Ishikawa (cell line): ENCODE results near the gene AHNAK2.

Experiments used
- CEBPB ChIP-seq: IDR thresholded peaks from 2 replicates; pipeline ENCODE4 v1.6.1; 2012
- CREB1 ChIP-seq: IDR thresholded peaks from 2 replicates; pipeline ENCODE4 v1.6.1; 2012; ENCODE audit warnings: low read depth
- EP300 ChIP-seq: IDR thresholded peaks from 2 replicates; pipeline ENCODE4 v1.6.1; 2012; ENCODE audit warnings: borderline replicate concordance
- FOXM1 ChIP-seq: IDR thresholded peaks from 2 replicates; pipeline ENCODE4 v1.6.1; 2012; ENCODE audit warnings: low read depth, borderline replicate concordance
- RAD21 ChIP-seq: IDR thresholded peaks from 2 replicates; pipeline ENCODE4 v1.6.1; 2012; ENCODE audit warnings: low read depth
- TCF12 ChIP-seq: IDR thresholded peaks from 2 replicates; pipeline ENCODE4 v1.6.1; 2012; ENCODE audit warnings: low read depth
- TEAD4 ChIP-seq: IDR thresholded peaks from 2 replicates; pipeline ENCODE4 v1.6.1; 2012
- TF ChIP-seq, protein P1 (sequence below): IDR thresholded peaks from 2 replicates; pipeline ENCODE4 v1.6.1; 2012; ENCODE audit warnings: low read depth, mild to moderate bottlenecking
- TF ChIP-seq, protein P2 (sequence below): IDR thresholded peaks from 2 replicates; pipeline ENCODE4 v1.6.1; 2012
- TF ChIP-seq, protein P3 (sequence below): IDR thresholded peaks from 2 replicates; pipeline ENCODE4 v1.6.1; 2012

DNA sequence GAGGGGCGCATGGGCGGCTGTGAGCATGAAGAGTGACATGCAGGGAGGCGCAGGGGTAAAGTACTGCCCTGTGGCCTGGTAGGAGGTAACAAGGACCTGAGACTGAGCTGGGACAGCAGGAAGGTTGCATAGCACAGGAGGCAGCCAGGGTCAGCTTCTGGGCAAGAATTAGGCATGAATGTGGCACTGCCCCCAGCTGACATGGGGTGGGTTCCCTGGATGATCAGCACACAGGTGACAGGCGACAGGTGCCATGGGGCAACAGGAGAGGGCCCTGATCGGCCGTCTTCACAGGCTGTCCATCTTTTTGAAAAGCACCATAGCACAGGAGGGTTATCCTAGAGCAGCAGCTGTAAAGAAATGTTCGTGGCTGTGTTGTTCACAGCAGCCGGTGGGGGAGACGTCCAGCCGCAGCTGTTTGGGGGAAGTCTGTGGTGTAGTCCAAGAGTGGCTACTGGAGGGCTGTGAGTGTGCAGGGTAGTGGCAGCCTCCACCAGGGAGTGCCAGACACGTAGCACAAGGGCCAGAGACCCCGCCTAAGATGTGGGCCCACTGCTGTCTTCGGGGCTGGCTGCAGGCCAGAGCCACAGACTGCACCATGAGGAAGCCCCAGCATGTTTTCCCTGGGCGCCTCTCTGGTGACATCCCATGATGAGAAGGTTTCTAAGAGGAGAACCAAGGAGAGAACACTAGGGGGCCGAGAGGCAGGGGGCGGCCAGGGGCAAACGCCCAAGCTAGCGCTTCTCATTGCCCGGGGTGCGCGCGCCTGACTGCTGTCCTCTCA lies 15.8 kb upstream of the AHNAK2 start:
- TF ChIP-seq TCF12, result no peak
- no peak for TF ChIP-seq CEBPB
- TF ChIP-seq, protein P1, sequence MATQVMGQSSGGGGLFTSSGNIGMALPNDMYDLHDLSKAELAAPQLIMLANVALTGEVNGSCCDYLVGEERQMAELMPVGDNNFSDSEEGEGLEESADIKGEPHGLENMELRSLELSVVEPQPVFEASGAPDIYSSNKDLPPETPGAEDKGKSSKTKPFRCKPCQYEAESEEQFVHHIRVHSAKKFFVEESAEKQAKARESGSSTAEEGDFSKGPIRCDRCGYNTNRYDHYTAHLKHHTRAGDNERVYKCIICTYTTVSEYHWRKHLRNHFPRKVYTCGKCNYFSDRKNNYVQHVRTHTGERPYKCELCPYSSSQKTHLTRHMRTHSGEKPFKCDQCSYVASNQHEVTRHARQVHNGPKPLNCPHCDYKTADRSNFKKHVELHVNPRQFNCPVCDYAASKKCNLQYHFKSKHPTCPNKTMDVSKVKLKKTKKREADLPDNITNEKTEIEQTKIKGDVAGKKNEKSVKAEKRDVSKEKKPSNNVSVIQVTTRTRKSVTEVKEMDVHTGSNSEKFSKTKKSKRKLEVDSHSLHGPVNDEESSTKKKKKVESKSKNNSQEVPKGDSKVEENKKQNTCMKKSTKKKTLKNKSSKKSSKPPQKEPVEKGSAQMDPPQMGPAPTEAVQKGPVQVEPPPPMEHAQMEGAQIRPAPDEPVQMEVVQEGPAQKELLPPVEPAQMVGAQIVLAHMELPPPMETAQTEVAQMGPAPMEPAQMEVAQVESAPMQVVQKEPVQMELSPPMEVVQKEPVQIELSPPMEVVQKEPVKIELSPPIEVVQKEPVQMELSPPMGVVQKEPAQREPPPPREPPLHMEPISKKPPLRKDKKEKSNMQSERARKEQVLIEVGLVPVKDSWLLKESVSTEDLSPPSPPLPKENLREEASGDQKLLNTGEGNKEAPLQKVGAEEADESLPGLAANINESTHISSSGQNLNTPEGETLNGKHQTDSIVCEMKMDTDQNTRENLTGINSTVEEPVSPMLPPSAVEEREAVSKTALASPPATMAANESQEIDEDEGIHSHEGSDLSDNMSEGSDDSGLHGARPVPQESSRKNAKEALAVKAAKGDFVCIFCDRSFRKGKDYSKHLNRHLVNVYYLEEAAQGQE, result no peak
- no peak for TF ChIP-seq RAD21
- TF ChIP-seq, protein P2, sequence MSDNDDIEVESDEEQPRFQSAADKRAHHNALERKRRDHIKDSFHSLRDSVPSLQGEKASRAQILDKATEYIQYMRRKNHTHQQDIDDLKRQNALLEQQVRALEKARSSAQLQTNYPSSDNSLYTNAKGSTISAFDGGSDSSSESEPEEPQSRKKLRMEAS, result no peak
- TF ChIP-seq TEAD4, result no peak
- TF ChIP-seq, protein P3, sequence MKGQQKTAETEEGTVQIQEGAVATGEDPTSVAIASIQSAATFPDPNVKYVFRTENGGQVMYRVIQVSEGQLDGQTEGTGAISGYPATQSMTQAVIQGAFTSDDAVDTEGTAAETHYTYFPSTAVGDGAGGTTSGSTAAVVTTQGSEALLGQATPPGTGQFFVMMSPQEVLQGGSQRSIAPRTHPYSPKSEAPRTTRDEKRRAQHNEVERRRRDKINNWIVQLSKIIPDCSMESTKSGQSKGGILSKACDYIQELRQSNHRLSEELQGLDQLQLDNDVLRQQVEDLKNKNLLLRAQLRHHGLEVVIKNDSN, result no peak
- TF ChIP-seq FOXM1, result no peak
- TF ChIP-seq CREB1, result no peak
- TF ChIP-seq EP300, result no peak
